Measurements from ENCODE around the gene PDZRN3. TPM values are rescaled to one million over a fixed set of nuclear protein-coding genes. Genes with fewer than 3 reads are reported as not detected.

Gene PDZRN3
- total and polyA plus RNA-seq, 2 experiments from 2014 or later = 7.5 to 14.0 TPM

DNA sequence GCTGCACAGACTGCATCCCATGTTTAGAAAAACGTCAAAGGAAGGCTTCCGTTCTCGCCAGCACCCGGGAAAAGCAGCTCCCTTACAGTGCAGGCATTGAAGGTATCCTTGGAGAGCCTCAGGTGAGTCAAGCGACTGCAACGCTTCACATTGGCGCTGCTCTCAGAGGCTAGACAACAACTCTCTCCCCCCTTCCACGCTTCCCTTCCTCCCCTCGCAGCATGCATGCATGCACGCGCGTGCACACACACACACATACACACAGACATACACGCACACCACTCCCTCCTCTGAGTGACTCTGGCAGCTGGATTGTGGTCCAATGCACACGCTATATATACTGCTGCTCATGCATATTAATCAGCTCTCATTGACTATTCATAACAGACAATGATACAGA, 191.1 kb downstream of the PDZRN3 start:
- H3K4me3 Mint-ChIP-seq = no peak overlapping the region
- no peaks in the 10 kb centered on the region for H3K27me3 Mint-ChIP-seq (ENCODE audit: insufficient read depth, low read depth, poor library complexity)
- H3K36me3 Mint-ChIP-seq (ENCODE audit: low read depth) = no peaks in the 10 kb centered on the region
- Histone ChIP-seq H3K36me3 (ENCODE audit: insufficient read depth) (no peaks in the 10 kb centered on the region), H3K27ac (ENCODE audit: low read depth) (peak overlapping the region; percentile 30; the same call in 1 of the 2 replicates), H3K4me2 (no peak overlapping the region), H3K27me3 (ENCODE audit: insufficient read depth) (no peaks in the 10 kb centered on the region), H4K20me1 (replicated peaks; ENCODE audit: insufficient read depth) (0 out of 2 replicates have a peak, but pooled peaks cover 2% of the 10 kb centered on the region), H2AFZ (no peak overlapping the region), H3K79me2 (replicated peaks; ENCODE audit: insufficient read depth) (no peaks in the 10 kb centered on the region), H3F3A (replicated peaks; ENCODE audit: low read depth) (no peaks in the 10 kb centered on the region), H3K9me2 (ENCODE audit: insufficient read depth) (no peaks in the 10 kb centered on the region), H3K4me1 (ENCODE audit: insufficient read depth) (no peaks in the 10 kb centered on the region; the same call in 1 of the 2 replicates), H3K4me3 (no peak overlapping the region)
- peaks cover 19% of the 10 kb centered on the region for H3K4me1 Mint-ChIP-seq
- TF ChIP-seq EZH2phosphoT487 (IDR thresholded peaks at IDR 0.05; ENCODE audit: unreplicated experiment) (no peak), ZNF114 (CRISPR knock-in tag; IDR thresholded peaks at IDR 0.05) (no peak), POLR2AphosphoS5 (IDR thresholded peaks at IDR 0.05; ENCODE audit: low read depth) (no peak), NANOG (IDR thresholded peaks at IDR 0.05; ENCODE audit: borderline replicate concordance) (no peak), CREB1 (CRISPR knock-in tag; IDR thresholded peaks at IDR 0.05; ENCODE audit: low read depth) (no peak), JUNB (IDR thresholded peaks at IDR 0.05; ENCODE audit: unreplicated experiment) (no peak), EZH2 (IDR thresholded peaks at IDR 0.05; ENCODE audit: low read depth, unreplicated experiment) (no peak), STAT1 (IDR thresholded peaks at IDR 0.05; ENCODE audit: unreplicated experiment) (no peak)
- TF ChIP-seq, protein P1, sequence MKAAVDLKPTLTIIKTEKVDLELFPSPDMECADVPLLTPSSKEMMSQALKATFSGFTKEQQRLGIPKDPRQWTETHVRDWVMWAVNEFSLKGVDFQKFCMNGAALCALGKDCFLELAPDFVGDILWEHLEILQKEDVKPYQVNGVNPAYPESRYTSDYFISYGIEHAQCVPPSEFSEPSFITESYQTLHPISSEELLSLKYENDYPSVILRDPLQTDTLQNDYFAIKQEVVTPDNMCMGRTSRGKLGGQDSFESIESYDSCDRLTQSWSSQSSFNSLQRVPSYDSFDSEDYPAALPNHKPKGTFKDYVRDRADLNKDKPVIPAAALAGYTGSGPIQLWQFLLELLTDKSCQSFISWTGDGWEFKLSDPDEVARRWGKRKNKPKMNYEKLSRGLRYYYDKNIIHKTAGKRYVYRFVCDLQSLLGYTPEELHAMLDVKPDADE (IDR thresholded peaks at IDR 0.05) = no peak
- TF ChIP-seq, protein P2, sequence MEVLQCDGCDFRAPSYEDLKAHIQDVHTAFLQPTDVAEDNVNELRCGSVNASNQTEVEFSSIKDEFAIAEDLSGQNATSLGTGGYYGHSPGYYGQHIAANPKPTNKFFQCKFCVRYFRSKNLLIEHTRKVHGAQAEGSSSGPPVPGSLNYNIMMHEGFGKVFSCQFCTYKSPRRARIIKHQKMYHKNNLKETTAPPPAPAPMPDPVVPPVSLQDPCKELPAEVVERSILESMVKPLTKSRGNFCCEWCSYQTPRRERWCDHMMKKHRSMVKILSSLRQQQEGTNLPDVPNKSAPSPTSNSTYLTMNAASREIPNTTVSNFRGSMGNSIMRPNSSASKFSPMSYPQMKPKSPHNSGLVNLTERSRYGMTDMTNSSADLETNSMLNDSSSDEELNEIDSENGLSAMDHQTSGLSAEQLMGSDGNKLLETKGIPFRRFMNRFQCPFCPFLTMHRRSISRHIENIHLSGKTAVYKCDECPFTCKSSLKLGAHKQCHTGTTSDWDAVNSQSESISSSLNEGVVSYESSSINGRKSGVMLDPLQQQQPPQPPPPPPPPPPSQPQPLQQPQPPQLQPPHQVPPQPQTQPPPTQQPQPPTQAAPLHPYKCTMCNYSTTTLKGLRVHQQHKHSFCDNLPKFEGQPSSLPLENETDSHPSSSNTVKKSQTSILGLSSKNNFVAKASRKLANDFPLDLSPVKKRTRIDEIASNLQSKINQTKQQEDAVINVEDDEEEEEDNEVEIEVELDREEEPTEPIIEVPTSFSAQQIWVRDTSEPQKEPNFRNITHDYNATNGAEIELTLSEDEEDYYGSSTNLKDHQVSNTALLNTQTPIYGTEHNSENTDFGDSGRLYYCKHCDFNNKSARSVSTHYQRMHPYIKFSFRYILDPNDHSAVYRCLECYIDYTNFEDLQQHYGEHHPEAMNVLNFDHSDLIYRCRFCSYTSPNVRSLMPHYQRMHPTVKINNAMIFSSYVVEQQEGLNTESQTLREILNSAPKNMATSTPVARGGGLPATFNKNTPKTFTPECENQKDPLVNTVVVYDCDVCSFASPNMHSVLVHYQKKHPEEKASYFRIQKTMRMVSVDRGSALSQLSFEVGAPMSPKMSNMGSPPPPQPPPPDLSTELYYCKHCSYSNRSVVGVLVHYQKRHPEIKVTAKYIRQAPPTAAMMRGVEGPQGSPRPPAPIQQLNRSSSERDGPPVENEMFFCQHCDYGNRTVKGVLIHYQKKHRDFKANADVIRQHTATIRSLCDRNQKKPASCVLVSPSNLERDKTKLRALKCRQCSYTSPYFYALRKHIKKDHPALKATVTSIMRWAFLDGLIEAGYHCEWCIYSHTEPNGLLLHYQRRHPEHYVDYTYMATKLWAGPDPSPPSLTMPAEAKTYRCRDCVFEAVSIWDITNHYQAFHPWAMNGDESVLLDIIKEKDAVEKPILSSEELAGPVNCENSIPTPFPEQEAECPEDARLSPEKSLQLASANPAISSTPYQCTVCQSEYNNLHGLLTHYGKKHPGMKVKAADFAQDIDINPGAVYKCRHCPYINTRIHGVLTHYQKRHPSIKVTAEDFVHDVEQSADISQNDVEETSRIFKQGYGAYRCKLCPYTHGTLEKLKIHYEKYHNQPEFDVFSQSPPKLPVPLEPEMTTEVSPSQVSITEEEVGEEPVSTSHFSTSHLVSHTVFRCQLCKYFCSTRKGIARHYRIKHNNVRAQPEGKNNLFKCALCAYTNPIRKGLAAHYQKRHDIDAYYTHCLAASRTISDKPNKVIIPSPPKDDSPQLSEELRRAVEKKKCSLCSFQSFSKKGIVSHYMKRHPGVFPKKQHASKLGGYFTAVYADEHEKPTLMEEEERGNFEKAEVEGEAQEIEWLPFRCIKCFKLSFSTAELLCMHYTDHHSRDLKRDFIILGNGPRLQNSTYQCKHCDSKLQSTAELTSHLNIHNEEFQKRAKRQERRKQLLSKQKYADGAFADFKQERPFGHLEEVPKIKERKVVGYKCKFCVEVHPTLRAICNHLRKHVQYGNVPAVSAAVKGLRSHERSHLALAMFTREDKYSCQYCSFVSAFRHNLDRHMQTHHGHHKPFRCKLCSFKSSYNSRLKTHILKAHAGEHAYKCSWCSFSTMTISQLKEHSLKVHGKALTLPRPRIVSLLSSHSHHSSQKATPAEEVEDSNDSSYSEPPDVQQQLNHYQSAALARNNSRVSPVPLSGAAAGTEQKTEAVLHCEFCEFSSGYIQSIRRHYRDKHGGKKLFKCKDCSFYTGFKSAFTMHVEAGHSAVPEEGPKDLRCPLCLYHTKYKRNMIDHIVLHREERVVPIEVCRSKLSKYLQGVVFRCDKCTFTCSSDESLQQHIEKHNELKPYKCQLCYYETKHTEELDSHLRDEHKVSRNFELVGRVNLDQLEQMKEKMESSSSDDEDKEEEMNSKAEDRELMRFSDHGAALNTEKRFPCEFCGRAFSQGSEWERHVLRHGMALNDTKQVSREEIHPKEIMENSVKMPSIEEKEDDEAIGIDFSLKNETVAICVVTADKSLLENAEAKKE (CRISPR knock-in tag; IDR thresholded peaks at IDR 0.05) = no peak
- TF ChIP-seq, protein P3, sequence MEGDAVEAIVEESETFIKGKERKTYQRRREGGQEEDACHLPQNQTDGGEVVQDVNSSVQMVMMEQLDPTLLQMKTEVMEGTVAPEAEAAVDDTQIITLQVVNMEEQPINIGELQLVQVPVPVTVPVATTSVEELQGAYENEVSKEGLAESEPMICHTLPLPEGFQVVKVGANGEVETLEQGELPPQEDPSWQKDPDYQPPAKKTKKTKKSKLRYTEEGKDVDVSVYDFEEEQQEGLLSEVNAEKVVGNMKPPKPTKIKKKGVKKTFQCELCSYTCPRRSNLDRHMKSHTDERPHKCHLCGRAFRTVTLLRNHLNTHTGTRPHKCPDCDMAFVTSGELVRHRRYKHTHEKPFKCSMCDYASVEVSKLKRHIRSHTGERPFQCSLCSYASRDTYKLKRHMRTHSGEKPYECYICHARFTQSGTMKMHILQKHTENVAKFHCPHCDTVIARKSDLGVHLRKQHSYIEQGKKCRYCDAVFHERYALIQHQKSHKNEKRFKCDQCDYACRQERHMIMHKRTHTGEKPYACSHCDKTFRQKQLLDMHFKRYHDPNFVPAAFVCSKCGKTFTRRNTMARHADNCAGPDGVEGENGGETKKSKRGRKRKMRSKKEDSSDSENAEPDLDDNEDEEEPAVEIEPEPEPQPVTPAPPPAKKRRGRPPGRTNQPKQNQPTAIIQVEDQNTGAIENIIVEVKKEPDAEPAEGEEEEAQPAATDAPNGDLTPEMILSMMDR (conservative IDR thresholded peaks at IDR 0.05; ENCODE audit: low read depth in 2 of 2) = no peak
- DNase-seq (ENCODE audit: low spot score) (no peak), ATAC-seq (peak; percentile 59)
- H3K27ac Mint-ChIP-seq = peak overlapping the region; percentile 53; the same call in 1 of the 2 replicates
- no peaks in the 10 kb centered on the region for H3K9me3 Mint-ChIP-seq
